ENCODE measurements around the gene ATXN1.
A peak's percentile ranks its signal among the peaks of the same experiment; 100 is the strongest.
"Not testable (repeated sequence)": the region's sequence is repeated elsewhere in the genome, so short reads cannot be mapped to it uniquely, and the experiment has no call there.

The ATXN1 gene

GRCh38 chr6:16713597-16713996 is 47.7 kb downstream of the ATXN1 start:
- POLR2A ChIA-PET: no interaction called here
- no peak for TF ChIP-seq CTCF (IDR thresholded peaks at IDR 0.05; ENCODE audit: control extremely low read depth, extremely low read depth, low read depth, missing control alignments)
- CTCF ChIA-PET: interaction anchor here (0.9 to 1.7 kb wide), 8 partner anchors 8 to 45 kb away, joined by 3 to 6 read pairs (median 4); no protein-coding TSS in a partner anchor
- DNase-seq (ENCODE audit: extremely low spot score): no peak

DNA sequence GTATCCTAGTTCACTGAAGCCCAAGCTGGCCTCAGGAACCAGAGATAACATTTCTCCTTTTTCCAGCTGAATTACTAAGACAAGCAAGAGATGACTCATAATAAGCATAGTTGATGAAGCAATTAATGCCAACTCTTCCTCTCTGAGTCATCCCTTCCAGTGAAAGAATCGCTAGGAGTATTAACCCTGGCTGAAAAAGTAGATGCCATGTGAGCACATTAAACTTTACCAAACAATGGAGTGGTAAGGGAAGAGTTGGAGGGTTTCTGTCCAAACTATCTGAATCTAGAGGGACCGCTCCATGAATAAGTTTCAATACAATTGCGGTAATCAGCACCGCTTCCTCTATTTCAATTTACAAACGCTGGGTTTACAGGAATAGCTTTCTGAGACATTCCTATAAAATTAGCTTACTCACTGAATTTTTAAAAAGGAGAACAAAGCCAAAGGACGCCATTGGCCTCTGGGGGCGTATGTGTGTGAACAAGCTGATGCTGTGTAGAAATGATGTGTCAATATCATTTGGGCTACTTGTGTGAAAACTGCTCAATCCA is 48.3 kb downstream of the ATXN1 start:
- ChIA-PET CTCF (interaction anchor here (1.1 to 1.6 kb wide), 6 partner anchors 8 to 39 kb away, joined by 3 to 6 read pairs (median 3); no protein-coding TSS in a partner anchor), POLR2A (interaction anchor here (0.5 kb wide), 1 partner anchor 318 kb away, joined by 4 read pairs; no protein-coding TSS in a partner anchor)
- peak; percentile 31 for DNase-seq (ENCODE audit: extremely low spot score)
- TF ChIP-seq CTCF (IDR thresholded peaks at IDR 0.05; ENCODE audit: control extremely low read depth, extremely low read depth, low read depth, missing control alignments): peak; percentile 23

GRCh38 chr6:16712255-16712930 is 48.9 kb downstream of the ATXN1 start:
- CTCF ChIA-PET: interaction anchor here (1.1 to 1.6 kb wide), 6 partner anchors 9 to 40 kb away, joined by 3 to 6 read pairs (median 3); no protein-coding TSS in a partner anchor
- DNase-seq (ENCODE audit: extremely low spot score): peak; percentile 31
- TF ChIP-seq CTCF (IDR thresholded peaks at IDR 0.05; ENCODE audit: control extremely low read depth, extremely low read depth, low read depth, missing control alignments): no peak
- POLR2A ChIA-PET: interaction anchor here (0.5 kb wide), 1 partner anchor 317 kb away, joined by 4 read pairs; no protein-coding TSS in a partner anchor

DNA sequence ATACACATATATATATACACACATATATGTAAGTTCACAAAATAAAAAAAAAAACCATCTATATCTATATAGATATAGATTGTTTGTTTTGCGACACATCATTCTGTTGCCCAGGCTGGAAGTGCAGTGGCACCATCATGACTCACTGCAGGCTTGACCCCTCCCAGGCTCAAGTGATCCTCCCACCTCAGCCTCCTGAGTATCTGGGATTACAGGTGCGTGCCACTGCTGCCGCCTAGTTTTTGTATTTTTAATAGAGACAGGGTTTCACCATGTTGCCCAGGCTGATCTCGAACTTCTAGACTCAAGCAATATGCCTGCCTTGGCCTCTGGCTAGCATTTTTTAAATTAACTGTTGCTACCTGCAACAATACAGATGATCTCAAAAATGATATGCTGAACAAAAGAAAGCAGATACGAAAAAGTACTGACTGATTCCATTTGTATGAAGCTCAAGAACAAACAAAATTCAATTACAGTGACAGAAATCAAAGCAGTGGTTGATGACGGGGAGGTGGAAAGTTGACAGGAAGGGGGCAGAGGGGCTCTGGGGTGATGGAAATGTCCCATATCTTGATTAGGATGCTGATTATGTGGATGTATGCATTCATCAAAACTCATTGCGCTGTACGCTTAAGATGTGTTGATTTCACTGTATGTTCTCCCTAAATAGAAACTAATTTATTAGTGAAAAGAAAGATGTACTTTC is 49.6 kb downstream of the ATXN1 start:
- DNase-seq (ENCODE audit: extremely low spot score): no peak
- ChIA-PET CTCF (interaction anchor here (1.6 kb wide), 1 partner anchor 40 kb away, joined by 3 read pairs; no protein-coding TSS in a partner anchor), POLR2A (no interaction called here)
- TF ChIP-seq CTCF (IDR thresholded peaks at IDR 0.05; ENCODE audit: control extremely low read depth, extremely low read depth, low read depth, missing control alignments): peak; percentile 26

GRCh38 chr6:16706911-16707783 is 54.1 kb downstream of the ATXN1 start:
- ChIA-PET CTCF (interaction anchor here (1.1 to 1.5 kb wide), 3 partner anchors 10 to 56 kb away, joined by 3 to 6 read pairs (median 3); no protein-coding TSS in a partner anchor), POLR2A (no interaction called here)
- no peak for TF ChIP-seq CTCF (IDR thresholded peaks at IDR 0.05; ENCODE audit: control extremely low read depth, extremely low read depth, low read depth, missing control alignments)
- DNase-seq (ENCODE audit: extremely low spot score): no peak

- DNase-seq (ENCODE audit: extremely low spot score); POLR2A ChIA-PET: not testable (repeated sequence)
- CTCF ChIA-PET: interaction anchor here (1.1 to 1.5 kb wide), 2 partner anchors 10 to 57 kb away, joined by 3 to 6 read pairs; no protein-coding TSS in a partner anchor
Observed at GRCh38 chr6:16706491-16706890, 54.8 kb downstream of the ATXN1 start.

Data from GM10248 (cell line).